CD4-positive, alpha-beta memory T cell (primary cell): ENCODE measurements around the gene KCNIP1. TPM values are rescaled to one million over a fixed set of nuclear protein-coding genes. Genes with fewer than 3 reads are reported as not detected.

Experiments used
- CTCF ChIA-PET: fragments of 350-600 bp; sonication (Branson Sonifier 250); formaldehyde crosslinking; loops from one replicate; lab custom pipeline; 2021; ENCODE audit warnings: inconsistent platforms; ENCODE audit not compliant: partially characterized antibody; lab: Charles Lee
- POLR2A ChIA-PET: fragments of 350-600 bp; sonication (Branson Sonifier 250); formaldehyde crosslinking; loops from one replicate; lab custom pipeline; 2021; ENCODE audit not compliant: partially characterized antibody; lab: Charles Lee
- DNase-seq, 5 donors: peaks; one replicate each; pipeline versions ENCODE4 v3.0.0 to v3.0.0-alpha.2; 2020 to 2022; ENCODE audit warnings: mixed read lengths in 1 of 5
- H3K27ac ChIP-seq: one replicate; pipeline ENCODE4 v1.7.0; 2013; ENCODE audit warnings: low read depth, low read length
- H3K27me3 ChIP-seq: 2 replicates; pipeline ENCODE4 v1.7.0; 2013; ENCODE audit warnings: mild to moderate bottlenecking, low read length, moderate library complexity; ENCODE audit not compliant: insufficient read depth
- H3K36me3 ChIP-seq: 2 replicates; pipeline ENCODE4 v1.7.0; 2013; ENCODE audit warnings: mild to moderate bottlenecking, low read length, moderate library complexity; ENCODE audit not compliant: insufficient read depth
- H3K4me1 ChIP-seq: 2 replicates; pipeline ENCODE4 v1.7.0; 2013; ENCODE audit warnings: mild to moderate bottlenecking, low read length, moderate library complexity; ENCODE audit not compliant: insufficient read depth
- H3K4me3 ChIP-seq, 2 donors: one replicate each; pipeline ENCODE4 v1.7.0; 2013; ENCODE audit warnings: low read length in 2 of 2, mild to moderate bottlenecking in 1 of 2
- H3K9me3 ChIP-seq, 2 donors: one replicate each; pipeline ENCODE4 v1.7.0; 2013; ENCODE audit warnings: low read length in 2 of 2, control low read depth in 1 of 2; ENCODE audit not compliant: control insufficient read depth in 1 of 2
- H3K27ac Mint-ChIP-seq, 7 donors: one replicate each; pipeline ENCODE4 v1.8.0; 2020 to 2021; ENCODE audit warnings: mixed read lengths in 7 of 7, mild to moderate bottlenecking in 6 of 7, inconsistent platforms in 3 of 7, moderate library complexity in 3 of 7
- H3K27me3 Mint-ChIP-seq, 2 donors: one replicate each; pipeline ENCODE4 v1.8.0; 2020 to 2021; ENCODE audit warnings: mixed read lengths in 2 of 2
- H3K36me3 Mint-ChIP-seq, 2 donors: one replicate each; pipeline ENCODE4 v1.8.0; 2020 to 2021; ENCODE audit warnings: mixed read lengths in 2 of 2, inconsistent platforms in 1 of 2, mild to moderate bottlenecking in 1 of 2
- H3K4me1 Mint-ChIP-seq, 4 donors: one replicate each; pipeline ENCODE4 v1.8.0; 2020 to 2021; ENCODE audit warnings: mixed read lengths in 4 of 4, mild to moderate bottlenecking in 1 of 4
- H3K4me3 Mint-ChIP-seq, 8 donors: one replicate each; pipeline ENCODE4 v1.8.0; 2020 to 2021; ENCODE audit warnings: mixed read lengths in 8 of 8, mild to moderate bottlenecking in 7 of 8, moderate library complexity in 6 of 8, inconsistent platforms in 3 of 8
- H3K9me3 Mint-ChIP-seq, 8 donors: one replicate each; pipeline ENCODE4 v1.8.0; 2020 to 2021; ENCODE audit warnings: mixed read lengths in 8 of 8, mild to moderate bottlenecking in 5 of 8, inconsistent platforms in 3 of 8, moderate library complexity in 1 of 8
- intact Hi-C: fragments of 100-400 bp; cut with micrococcal nuclease; formaldehyde crosslinking; loops from one replicate; pipeline ENCODE4 v1.15.1; 2023
- polyA plus RNA-seq, 2 donors: library from polyadenylated mRNA; unstranded; fragments of 300-500 nt; fragmentation: Illumina TruSeq; gene quantifications; one replicate each; pipeline ENCODE4 v1.2.3, GENCODE V29; 2021
- total RNA-seq, 2 experiments: library from RNA; stranded (reverse); gene quantifications; one replicate each; pipeline ENCODE4 v1.2.3, GENCODE V29; 2021

The KCNIP1 gene
- total and polyA plus RNA-seq, 4 experiments from 2014 or later, result not detected

DNA sequence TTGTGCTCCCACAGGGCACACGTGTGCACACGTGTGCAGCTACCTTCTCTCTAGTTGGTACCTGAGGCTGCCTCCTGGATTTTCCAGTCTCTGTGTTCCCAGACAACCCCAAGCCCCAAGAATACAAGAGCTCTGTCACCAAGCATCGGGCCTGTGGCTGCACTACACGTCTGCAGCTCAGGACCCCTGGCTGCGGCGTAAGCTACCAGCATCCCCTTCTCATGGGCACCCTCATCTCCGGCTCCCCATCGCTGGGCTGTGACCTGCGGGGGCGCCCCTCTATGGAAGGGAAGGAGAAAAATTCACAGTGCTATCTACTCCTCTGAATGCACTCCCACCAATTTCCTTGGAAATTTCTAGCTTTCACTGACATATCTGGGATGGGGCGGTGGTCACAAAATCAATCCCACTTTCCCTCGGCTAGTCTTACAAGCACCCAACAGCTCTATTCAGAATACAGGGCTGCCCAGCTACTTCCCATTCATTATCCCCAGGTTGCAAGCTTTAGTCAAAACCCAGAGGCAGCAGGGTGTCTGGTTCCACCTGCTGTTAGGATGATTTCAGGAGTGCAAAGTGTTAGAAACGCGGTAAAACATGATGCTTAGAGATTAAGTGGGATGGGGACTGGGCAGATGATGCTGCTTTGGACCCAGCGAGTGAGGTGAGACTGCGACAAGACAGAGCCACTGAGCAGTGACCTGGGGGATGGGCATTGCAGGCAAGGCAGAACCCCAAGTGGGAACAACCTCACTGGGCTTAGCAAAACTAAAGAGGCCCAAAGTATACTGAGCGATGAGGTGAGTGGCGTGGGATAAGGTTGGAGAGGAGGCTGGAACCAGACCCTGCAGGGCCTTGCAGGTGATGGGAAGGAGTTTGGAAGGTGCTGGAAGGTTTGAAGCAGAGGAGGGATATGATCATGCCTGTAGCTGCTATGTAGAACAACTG is 121.7 kb downstream of the KCNIP1 start:
- ChIA-PET POLR2A (no interaction called here), CTCF (interaction anchor here (1.1 to 2.3 kb wide), 3 partner anchors 8 to 13 kb away, joined by 6 to 17 read pairs (median 7); no protein-coding TSS in a partner anchor)
- Histone ChIP-seq H3K27me3 (no peaks in the 10 kb centered on the region), H3K9me3 (no peaks in the 10 kb centered on the region), H3K4me3 (no peak overlapping the region), H3K36me3 (no peaks in the 10 kb centered on the region), H3K4me1 (no peaks in the 10 kb centered on the region), H3K27ac (no peak overlapping the region)
- no peaks in the 10 kb centered on the region for H3K9me3 Mint-ChIP-seq
- no peak for DNase-seq
- peak overlapping the region in 1 of 7 donors; percentile 70 for H3K27ac Mint-ChIP-seq
- peaks cover 1% of the 10 kb centered on the region in 2 donors for H3K27me3 Mint-ChIP-seq
- no peak overlapping the region for H3K4me3 Mint-ChIP-seq
- intact Hi-C loops, result no loop called here
- no peaks in the 10 kb centered on the region for H3K36me3 Mint-ChIP-seq
- peaks cover 0 to 5% (median 0%) of the 10 kb centered on the region in 4 donors for H3K4me1 Mint-ChIP-seq

DNA sequence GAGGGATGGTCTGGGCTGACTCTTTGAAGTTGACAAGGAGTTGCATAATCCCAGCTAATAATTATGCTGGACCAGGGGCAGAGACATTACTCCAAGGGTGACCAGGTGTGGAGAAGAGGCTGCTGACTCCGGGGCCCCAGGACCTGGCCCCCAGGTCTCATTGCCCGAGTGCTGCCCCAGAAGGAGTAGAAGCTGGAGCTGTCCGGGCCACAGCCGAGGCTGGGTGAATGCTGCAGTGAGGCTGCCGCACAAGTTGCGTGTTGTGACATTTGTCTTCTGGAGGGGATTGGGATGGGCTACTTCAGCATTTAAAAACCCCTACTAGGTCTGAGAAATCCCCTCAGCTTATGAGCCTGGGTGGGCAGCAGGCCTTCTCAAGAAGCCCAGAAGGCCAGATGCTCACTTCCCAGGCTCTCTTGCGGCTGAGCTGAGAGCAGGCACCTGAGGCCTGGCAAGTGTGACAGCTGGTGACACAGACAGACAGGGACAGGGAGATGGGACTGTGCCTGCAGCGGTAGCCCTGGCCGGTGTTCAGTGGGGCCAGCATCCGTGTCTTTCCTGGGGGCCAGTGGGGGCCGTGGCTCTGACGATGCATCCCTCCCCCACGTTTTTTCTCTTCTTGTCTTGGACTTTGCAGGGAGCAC is 122.8 kb downstream of the KCNIP1 start:
- H3K9me3 Mint-ChIP-seq, result no peaks in the 10 kb centered on the region
- Histone ChIP-seq H3K27ac (no peak overlapping the region), H3K27me3 (no peaks in the 10 kb centered on the region), H3K4me3 (no peak overlapping the region), H3K4me1 (no peaks in the 10 kb centered on the region), H3K9me3 (no peaks in the 10 kb centered on the region), H3K36me3 (no peaks in the 10 kb centered on the region)
- H3K27me3 Mint-ChIP-seq, result peaks cover 1% of the 10 kb centered on the region in 2 donors
- intact Hi-C loops, result no loop called here
- H3K27ac Mint-ChIP-seq, result no peak overlapping the region
- peaks cover 0 to 11% (median 0%) of the 10 kb centered on the region in 4 donors for H3K4me1 Mint-ChIP-seq
- no peak overlapping the region for H3K4me3 Mint-ChIP-seq
- H3K36me3 Mint-ChIP-seq, result no peaks in the 10 kb centered on the region
- DNase-seq, result no peak
- POLR2A ChIA-PET, result no interaction called here
- CTCF ChIA-PET, result interaction anchor here (1.1 to 1.9 kb wide), 3 partner anchors 8 to 12 kb away, joined by 4 to 7 read pairs (median 6); no protein-coding TSS in a partner anchor

DNA sequence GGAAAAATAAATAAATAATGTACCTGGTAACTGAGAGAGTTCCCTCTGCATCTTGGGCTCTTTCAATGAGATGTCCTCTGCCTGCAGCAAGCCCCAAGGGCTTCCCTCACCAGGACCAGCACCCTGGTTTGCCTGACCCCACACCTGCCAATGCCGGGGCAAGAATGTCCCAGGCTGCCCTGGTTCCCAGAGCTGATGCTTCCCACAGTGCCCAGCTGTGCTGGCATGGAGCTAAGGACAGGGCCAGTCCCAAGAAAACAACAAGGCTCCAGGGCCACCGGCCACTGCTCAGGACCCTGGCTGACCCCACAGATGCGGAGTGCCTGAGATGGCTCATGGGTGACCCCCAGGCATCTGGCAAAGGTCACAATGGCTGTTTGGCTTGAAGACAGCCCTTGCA is 123.5 kb downstream of the KCNIP1 start:
- H3K4me3 ChIP-seq, result no peak overlapping the region
- H3K9me3 Mint-ChIP-seq, result no peaks in the 10 kb centered on the region
- H3K4me1 Mint-ChIP-seq, result peaks cover 0 to 14% (median 1%) of the 10 kb centered on the region in 4 donors
- H3K4me3 Mint-ChIP-seq, result no peak overlapping the region
- H3K27ac ChIP-seq, result no peak overlapping the region
- DNase-seq, result no peak
- intact Hi-C loops, result no loop called here
- no peak overlapping the region for H3K27ac Mint-ChIP-seq
- H3K27me3 ChIP-seq, result no peaks in the 10 kb centered on the region
- H3K36me3 Mint-ChIP-seq, result no peaks in the 10 kb centered on the region
- CTCF ChIA-PET, result interaction anchor here (1.1 kb wide), 1 partner anchor 11 kb away, joined by 4 read pairs; no protein-coding TSS in a partner anchor
- H3K27me3 Mint-ChIP-seq, result peaks cover 1% of the 10 kb centered on the region in 2 donors
- POLR2A ChIA-PET, result no interaction called here
- no peaks in the 10 kb centered on the region for H3K36me3 ChIP-seq
- H3K4me1 ChIP-seq, result no peaks in the 10 kb centered on the region
- no peaks in the 10 kb centered on the region for H3K9me3 ChIP-seq

DNA sequence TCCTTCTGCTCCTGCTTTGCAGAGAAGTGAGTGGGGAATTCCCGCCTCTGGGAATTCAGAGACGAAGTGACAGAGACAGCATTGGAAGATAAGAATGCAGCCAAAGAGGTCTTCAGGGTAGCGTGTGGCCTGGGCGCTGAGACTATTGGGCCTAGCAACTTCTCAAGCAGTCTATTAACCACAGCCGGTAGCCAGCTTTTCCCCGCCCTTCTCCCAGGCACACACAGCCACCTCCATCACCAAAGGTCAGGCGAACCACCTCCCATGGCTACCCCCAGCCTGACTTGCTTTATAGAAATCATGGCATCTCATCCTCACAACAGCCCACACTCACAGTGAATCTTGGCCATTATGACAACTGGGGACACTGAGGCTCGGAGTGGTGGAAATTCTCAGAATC is 124.2 kb downstream of the KCNIP1 start:
- no peak overlapping the region for H3K4me3 Mint-ChIP-seq
- H3K4me3 ChIP-seq, result no peak overlapping the region
- POLR2A ChIA-PET, result no interaction called here
- H3K27ac ChIP-seq, result no peak overlapping the region
- no peaks in the 10 kb centered on the region for H3K9me3 ChIP-seq
- DNase-seq, result no peak
- intact Hi-C loops, result no loop called here
- no peaks in the 10 kb centered on the region for H3K36me3 ChIP-seq
- H3K9me3 Mint-ChIP-seq, result no peaks in the 10 kb centered on the region
- H3K27ac Mint-ChIP-seq, result no peak overlapping the region
- no peaks in the 10 kb centered on the region for H3K27me3 ChIP-seq
- H3K4me1 ChIP-seq, result peaks cover 5% of the 10 kb centered on the region
- H3K36me3 Mint-ChIP-seq, result no peaks in the 10 kb centered on the region
- CTCF ChIA-PET, result interaction anchor here (1.1 kb wide), 1 partner anchor 11 kb away, joined by 4 read pairs; no protein-coding TSS in a partner anchor
- H3K4me1 Mint-ChIP-seq, result peaks cover 4 to 21% (median 7%) of the 10 kb centered on the region in 4 donors
- H3K27me3 Mint-ChIP-seq, result peaks cover 1% of the 10 kb centered on the region in 2 donors

GRCh38 chr5:170628691-170629565 is 125.1 kb downstream of the KCNIP1 start:
- H3K27ac Mint-ChIP-seq, result peak overlapping the region in 1 of 7 donors; percentile 11
- no peak for DNase-seq
- H3K9me3 Mint-ChIP-seq, result no peaks in the 10 kb centered on the region
- intact Hi-C loops, result no loop called here
- Histone ChIP-seq H3K4me3 (no peak overlapping the region), H3K27me3 (no peaks in the 10 kb centered on the region), H3K36me3 (no peaks in the 10 kb centered on the region), H3K4me1 (peaks cover 12% of the 10 kb centered on the region), H3K27ac (no peak overlapping the region), H3K9me3 (no peaks in the 10 kb centered on the region)
- peaks cover 11 to 30% (median 16%) of the 10 kb centered on the region in 4 donors for H3K4me1 Mint-ChIP-seq
- CTCF ChIA-PET, result interaction anchor here (1.0 kb wide), 1 partner anchor 10 kb away, joined by 3 read pairs; no protein-coding TSS in a partner anchor
- no peak overlapping the region for H3K4me3 Mint-ChIP-seq
- POLR2A ChIA-PET, result no interaction called here
- H3K36me3 Mint-ChIP-seq, result no peaks in the 10 kb centered on the region
- H3K27me3 Mint-ChIP-seq, result peaks cover under 1 to 3% of the 10 kb centered on the region in 2 donors

DNA sequence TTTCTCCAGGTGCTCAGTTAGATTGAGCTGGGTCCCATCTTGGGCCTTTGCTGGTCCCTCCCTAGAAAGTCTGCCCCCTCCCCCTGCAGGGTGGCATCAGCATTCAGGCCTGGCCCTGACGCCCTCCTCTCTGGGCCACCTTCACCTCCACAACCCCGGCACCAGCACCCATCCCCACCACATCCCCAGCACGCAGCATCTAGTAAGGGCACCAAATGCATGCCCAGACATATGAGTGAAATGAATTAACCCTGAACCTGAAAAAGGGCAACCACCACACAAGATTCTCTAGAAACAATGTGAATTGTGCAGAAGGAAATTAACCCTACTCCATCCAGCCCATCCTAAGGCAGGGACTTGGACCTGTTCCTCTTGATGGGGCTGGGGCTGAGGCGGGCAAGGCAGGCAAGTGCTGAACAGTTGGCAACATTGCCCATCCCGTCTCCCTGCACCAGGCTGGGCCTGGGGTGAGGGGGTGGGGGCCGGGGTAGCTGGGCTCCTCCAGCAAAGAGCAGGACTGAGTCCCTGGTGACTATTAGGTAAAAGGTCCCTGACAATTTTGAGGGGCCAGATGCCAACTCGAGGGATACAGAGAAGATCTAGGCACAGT is 125.9 kb downstream of the KCNIP1 start:
- Mint-ChIP-seq H3K9me3 (no peaks in the 10 kb centered on the region), H3K27ac (no peak overlapping the region), H3K4me3 (no peak overlapping the region), H3K27me3 (peaks cover 0 to 2% of the 10 kb centered on the region in 2 donors), H3K4me1 (peaks cover 15 to 37% (median 22%) of the 10 kb centered on the region in 4 donors), H3K36me3 (no peaks in the 10 kb centered on the region)
- POLR2A ChIA-PET, result no interaction called here
- H3K9me3 ChIP-seq, result no peaks in the 10 kb centered on the region
- H3K27me3 ChIP-seq, result no peaks in the 10 kb centered on the region
- no peak for DNase-seq
- no peaks in the 10 kb centered on the region for H3K36me3 ChIP-seq
- H3K4me3 ChIP-seq, result no peak overlapping the region
- intact Hi-C loops, result no loop called here
- CTCF ChIA-PET, result interaction anchor here (1.0 kb wide), 1 partner anchor 9 kb away, joined by 3 read pairs; no protein-coding TSS in a partner anchor
- no peak overlapping the region for H3K27ac ChIP-seq
- peaks cover 19% of the 10 kb centered on the region for H3K4me1 ChIP-seq
